IMR-90 (cell line): ENCODE results near the gene GDPD5. TPM values are rescaled to one million over a fixed set of nuclear protein-coding genes. Genes with fewer than 3 reads are reported as not detected.

Experiments
- ATAC-seq: fragments of 200-7000 bp; cut with Tn5 transposase; 2 replicates; pipeline ENCODE4 v1.9.1; 2020; ENCODE audit warnings: low read depth, mild to moderate bottlenecking, moderate library complexity
- BruUV-seq: library from RNA; stranded (reverse); fragments of 400-500 nt; replicated peaks from 2 replicates; lab custom pipeline; 2021; lab: Mats Ljungman, UMichigan
- CTCF ChIA-PET: fragments of 300-600 bp; formaldehyde crosslinking; extraction: SDS; loops from one replicate; lab custom pipeline; 2021; ENCODE audit warnings: antibody characterized with exemption; lab: Yijun Ruan, JAX
- POLR2A ChIA-PET: fragments of 300-600 bp; sonication (Branson Sonifier 250); formaldehyde crosslinking; loops from one replicate; lab custom pipeline; 2022; ENCODE audit warnings: antibody characterized with exemption; ENCODE audit not compliant: unreplicated experiment; lab: Charles Lee
- DNase-seq: peaks from one replicate; pipeline ENCODE4 v3.0.0; 2013
- H2AFZ ChIP-seq: replicated peaks from 2 replicates; pipeline ENCODE3; 2013; ENCODE audit warnings: low read length, mild to moderate bottlenecking; ENCODE audit not compliant: poor library complexity
- H2AK5ac ChIP-seq: 2 replicates; pipeline ENCODE4 v1.6.1; 2013; ENCODE audit warnings: low read depth, low read length, inconsistent platforms
- H2AK9ac ChIP-seq: replicated peaks from 2 replicates; pipeline ENCODE3; 2013; ENCODE audit warnings: mild to moderate bottlenecking, low read depth, low read length, moderate library complexity; ENCODE audit not compliant: poor library complexity
- H2BK120ac ChIP-seq: 2 replicates; pipeline ENCODE4 v1.6.1; 2013; ENCODE audit warnings: low read depth, low read length, inconsistent platforms
- H2BK15ac ChIP-seq: 3 replicates; pipeline ENCODE4 v1.6.1; 2013; ENCODE audit warnings: low read depth, low read length, inconsistent platforms
- H2BK20ac ChIP-seq: 2 replicates; pipeline ENCODE4 v1.6.1; 2013; ENCODE audit warnings: low read depth, mild to moderate bottlenecking, inconsistent platforms, low read length, moderate library complexity
- H2BK5ac ChIP-seq: 2 replicates; pipeline ENCODE4 v1.6.1; 2013; ENCODE audit warnings: mild to moderate bottlenecking, low read depth, low read length, inconsistent platforms; ENCODE audit not compliant: poor library complexity, severe bottlenecking
- H3K14ac ChIP-seq: replicated peaks from 2 replicates; pipeline ENCODE4 v1.6.1; 2013; ENCODE audit warnings: low read depth, low read length, inconsistent platforms
- H3K18ac ChIP-seq: 2 replicates; pipeline ENCODE4 v1.6.1; 2013; ENCODE audit warnings: low read depth, low read length, control low read depth
- H3K23ac ChIP-seq: 2 replicates; pipeline ENCODE4 v1.6.1; 2013; ENCODE audit warnings: low read depth, low read length, inconsistent platforms
- H3K27ac ChIP-seq: 2 replicates; pipeline ENCODE4 v1.5.1; 2013; ENCODE audit warnings: mild to moderate bottlenecking, control low read depth, low read length; ENCODE audit not compliant: insufficient read depth
- H3K27me3 ChIP-seq: 2 replicates; pipeline ENCODE4 v1.6.1; 2013; ENCODE audit warnings: low read length; ENCODE audit not compliant: control insufficient read depth, insufficient read depth
- H3K36me3 ChIP-seq: 2 replicates; pipeline ENCODE4 v1.6.1; 2013; ENCODE audit warnings: low read length, mixed read lengths; ENCODE audit not compliant: control insufficient read depth, insufficient read depth
- H3K4ac ChIP-seq: 2 replicates; pipeline ENCODE4 v1.6.1; 2013; ENCODE audit warnings: low read depth, low read length, inconsistent platforms
- H3K4me1 ChIP-seq: 2 replicates; pipeline ENCODE4 v1.6.1; 2013; ENCODE audit warnings: low read length, mixed read lengths; ENCODE audit not compliant: control insufficient read depth, insufficient read depth
- H3K4me2 ChIP-seq: 2 replicates; pipeline ENCODE4 v1.6.1; 2013; ENCODE audit warnings: low read depth, mild to moderate bottlenecking, control low read depth, low read length, moderate library complexity
- H3K4me3 ChIP-seq: 2 replicates; pipeline ENCODE4 v1.5.1; 2013; ENCODE audit warnings: low read depth, mild to moderate bottlenecking, control low read depth, low read length, moderate library complexity; ENCODE audit not compliant: insufficient read depth
- H3K56ac ChIP-seq: 2 replicates; pipeline ENCODE4 v1.6.1; 2013; ENCODE audit warnings: low read length, inconsistent platforms; ENCODE audit not compliant: insufficient read depth; ENCODE audit errors: extremely low read depth
- H3K79me1 ChIP-seq, 2 experiments: 2 replicates each; pipeline ENCODE4 v1.6.1; 2013; ENCODE audit warnings: low read length in 2 of 2, inconsistent platforms in 1 of 2, low read depth in 1 of 2
- H3K9ac ChIP-seq: 2 replicates; pipeline ENCODE4 v1.6.1; 2013; ENCODE audit warnings: low read depth, low read length, control low read depth
- H3K9me1 ChIP-seq: 2 replicates; pipeline ENCODE4 v1.6.1; 2013; ENCODE audit warnings: low read length, inconsistent platforms; ENCODE audit not compliant: insufficient read depth
- H3K9me3 ChIP-seq: 2 replicates; pipeline ENCODE4 v1.6.1; 2013; ENCODE audit warnings: low read length; ENCODE audit not compliant: control insufficient read depth, insufficient read depth
- H4K20me1 ChIP-seq: 2 replicates; pipeline ENCODE4 v1.6.1; 2013; ENCODE audit warnings: low read length, inconsistent platforms; ENCODE audit not compliant: insufficient read depth
- H4K5ac ChIP-seq: 2 replicates; pipeline ENCODE4 v1.6.1; 2013; ENCODE audit warnings: mild to moderate bottlenecking, low read depth, low read length, control low read depth
- H4K8ac ChIP-seq, 2 experiments: 2 replicates each; pipeline ENCODE4 v1.6.1; 2013; ENCODE audit warnings: low read depth in 2 of 2, low read length in 2 of 2, control low read depth in 1 of 2, inconsistent platforms in 1 of 2
- H4K91ac ChIP-seq: 2 replicates; pipeline ENCODE4 v1.6.1; 2013; ENCODE audit warnings: low read depth, low read length, inconsistent platforms; ENCODE audit not compliant: insufficient read depth
- BHLHE40 ChIP-seq: fragments of 150-350 bp; IDR thresholded peaks from 2 replicates; pipeline ENCODE4 v1.6.1; 2016; ENCODE audit warnings: mild to moderate bottlenecking, low read depth, low read length
- CEBPB ChIP-seq: IDR thresholded peaks from 2 replicates; pipeline ENCODE4 v1.6.1; 2012; ENCODE audit warnings: low read depth, low read length, improper control_type of control experiment
- FOS ChIP-seq: fragments of 150-350 bp; IDR thresholded peaks from 2 replicates; pipeline ENCODE4 v1.6.1; 2016; ENCODE audit warnings: low read depth, low read length
- MAFK ChIP-seq: IDR thresholded peaks from 2 replicates; pipeline ENCODE4 v1.6.1; 2012; ENCODE audit warnings: low read depth, low read length, improper control_type of control experiment
- MAZ ChIP-seq: IDR thresholded peaks from 2 replicates; pipeline ENCODE4 v1.6.1; 2012; ENCODE audit warnings: low read depth, mild to moderate bottlenecking, low read length, improper control_type of control experiment, moderate library complexity, borderline replicate concordance
- MXI1 ChIP-seq: IDR thresholded peaks from 2 replicates; pipeline ENCODE4 v1.6.1; 2012; ENCODE audit warnings: low read depth, mild to moderate bottlenecking, low read length, moderate library complexity, borderline replicate concordance
- NFE2L2 ChIP-seq: fragments of 150-350 bp; IDR thresholded peaks from 2 replicates; pipeline ENCODE4 v1.6.1; 2016; ENCODE audit warnings: low read depth, mild to moderate bottlenecking, low read length
- POLR2A ChIP-seq: IDR thresholded peaks from 2 replicates; pipeline ENCODE4 v1.6.1; 2012; ENCODE audit warnings: mild to moderate bottlenecking, low read depth, low read length
- RAD21 ChIP-seq: IDR thresholded peaks from 2 replicates; pipeline ENCODE4 v1.6.1; 2012; ENCODE audit warnings: low read length, improper control_type of control experiment
- RFX5 ChIP-seq: IDR thresholded peaks from 2 replicates; pipeline ENCODE4 v1.8.0; 2012; ENCODE audit warnings: low read depth, mild to moderate bottlenecking, low read length, moderate library complexity
- SMC3 ChIP-seq: fragments of 150-350 bp; IDR thresholded peaks from 2 replicates; pipeline ENCODE4 v1.6.1; 2016; ENCODE audit warnings: low read depth, mild to moderate bottlenecking, antibody characterized with exemption, low read length, moderate library complexity
- USF2 ChIP-seq: fragments of 150-350 bp; IDR thresholded peaks from 2 replicates; pipeline ENCODE4 v1.6.1; 2017; ENCODE audit warnings: mild to moderate bottlenecking, antibody characterized with exemption, low read length, low read depth
- WGBS, 2 experiments: methylation state at CpG; one replicate each; pipeline versions ENCODE4 v1.1.5 to v1.1.7; 2013; ENCODE audit warnings: missing lambda C conversion rate in 2 of 2; ENCODE audit not compliant: insufficient read length in 1 of 2; ENCODE audit errors: extremely low coverage in 2 of 2; 5-methylcytosine and 5-hydroxymethylcytosine counted together
- dilution Hi-C: fragments of 300-500 bp; cut with HindIII; formaldehyde crosslinking; loops from one replicate; pipeline ENCODE4 v1.14.3; 2018; ENCODE audit warnings: low sequenced_read_pairs; ENCODE audit not compliant: unreplicated experiment
- in situ Hi-C: fragments of 300-500 bp; cut with MboI; formaldehyde crosslinking; loops from 3 replicates; pipeline ENCODE4 v1.14.3; 2019; ENCODE audit warnings: low sequenced_read_pairs, inconsistent platforms, mixed read lengths
- intact Hi-C: fragments of 100-400 bp; cut with micrococcal nuclease; formaldehyde crosslinking; loops from 2 replicates; pipeline ENCODE4 v1.10.0; 2022
- polyA plus RNA-seq, 3 experiments: library from polyadenylated mRNA; depleted of rRNA; stranded (reverse); fragments of >200 nt; gene quantifications; 2 replicates each; pipeline ENCODE4 v1.2.3, GENCODE V29; 2012; ENCODE audit warnings: low replicate concordance in 1 of 3
- total RNA-seq: library from RNA; depleted of rRNA; stranded (reverse); fragments of >200 nt; gene quantifications from 2 replicates; pipeline ENCODE4 v1.2.3, GENCODE V29; 2012
- TF ChIP-seq, protein P1 (sequence below): conservative IDR thresholded peaks from 2 replicates; pipeline ENCODE4 v1.5.1; 2012; ENCODE audit warnings: mild to moderate bottlenecking, low read depth, low read length, improper control_type of control experiment
- TF ChIP-seq, protein P2 (sequence below): fragments of 150-350 bp; IDR thresholded peaks from 2 replicates; pipeline ENCODE4 v1.6.1; 2016; ENCODE audit warnings: low read depth, mild to moderate bottlenecking, low read length, moderate library complexity, borderline replicate concordance

Gene GDPD5
- total and polyA plus RNA-seq, 2 of the 4 experiments (the other 2 are of a cell fraction): 2.0 to 7.9 TPM

DNA sequence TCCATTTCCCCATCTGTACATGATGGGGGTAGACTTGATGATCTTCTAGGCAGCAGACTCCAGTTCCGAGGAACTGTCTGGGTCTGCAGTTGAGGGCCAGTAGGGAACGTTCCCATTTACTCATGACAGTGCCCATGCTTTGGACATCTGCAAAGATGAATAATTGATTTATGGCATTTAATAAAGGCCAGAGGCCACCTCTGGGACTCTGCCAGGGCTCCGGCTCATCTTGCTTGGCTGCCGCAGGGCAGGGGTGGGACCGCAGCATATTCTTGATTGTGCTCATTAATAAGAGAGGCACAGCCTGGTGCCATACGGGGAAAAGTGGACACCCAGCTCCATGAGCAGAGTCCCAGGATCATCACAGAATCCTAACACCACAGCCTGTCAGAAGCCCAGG is 64.6 kb downstream of the GDPD5 start:
- DNase-seq (no peak), ATAC-seq (no peak)
- no peak overlapping the region for H3K27ac ChIP-seq
- no peak overlapping the region for H3K14ac ChIP-seq
- ChIA-PET CTCF (no interaction called here), POLR2A (no interaction called here)
- whole genome bisulfite sequencing, 2 experiments: 90% methylated on average over 2 of the region's 6 CpGs; no CpG with 5 or more reads in 1 of the 2 experiments
- H2BK5ac ChIP-seq: no peak overlapping the region
- in situ Hi-C loops: no loop called here
- H3K9me3 ChIP-seq: no peaks in the 10 kb centered on the region
- no peaks in the 10 kb centered on the region for H3K36me3 ChIP-seq
- no peak overlapping the region for H3K4me3 ChIP-seq
- H3K79me1 ChIP-seq: no peaks in the 10 kb centered on the region
- H4K20me1 ChIP-seq: no peaks in the 10 kb centered on the region
- BruUV-seq: no TSS peak
- H2AFZ ChIP-seq: no peak overlapping the region
- no peak overlapping the region for H3K9ac ChIP-seq
- H2AK9ac ChIP-seq: no peak overlapping the region
- no peak overlapping the region for H4K8ac ChIP-seq
- no peak overlapping the region for H3K18ac ChIP-seq
- no peak overlapping the region for H2AK5ac ChIP-seq
- H4K91ac ChIP-seq: no peak overlapping the region
- H3K4ac ChIP-seq: no peak overlapping the region
- H3K27me3 ChIP-seq: no peaks in the 10 kb centered on the region
- H3K4me2 ChIP-seq: no peak overlapping the region
- dilution Hi-C loops: no loop called here
- TF ChIP-seq CEBPB (no peak), SMC3 (no peak), POLR2A (no peak), MAZ (no peak), BHLHE40 (no peak), MXI1 (no peak), FOS (no peak), MAFK (no peak), RAD21 (no peak), USF2 (no peak), NFE2L2 (no peak), RFX5 (no peak)
- TF ChIP-seq, protein P1, sequence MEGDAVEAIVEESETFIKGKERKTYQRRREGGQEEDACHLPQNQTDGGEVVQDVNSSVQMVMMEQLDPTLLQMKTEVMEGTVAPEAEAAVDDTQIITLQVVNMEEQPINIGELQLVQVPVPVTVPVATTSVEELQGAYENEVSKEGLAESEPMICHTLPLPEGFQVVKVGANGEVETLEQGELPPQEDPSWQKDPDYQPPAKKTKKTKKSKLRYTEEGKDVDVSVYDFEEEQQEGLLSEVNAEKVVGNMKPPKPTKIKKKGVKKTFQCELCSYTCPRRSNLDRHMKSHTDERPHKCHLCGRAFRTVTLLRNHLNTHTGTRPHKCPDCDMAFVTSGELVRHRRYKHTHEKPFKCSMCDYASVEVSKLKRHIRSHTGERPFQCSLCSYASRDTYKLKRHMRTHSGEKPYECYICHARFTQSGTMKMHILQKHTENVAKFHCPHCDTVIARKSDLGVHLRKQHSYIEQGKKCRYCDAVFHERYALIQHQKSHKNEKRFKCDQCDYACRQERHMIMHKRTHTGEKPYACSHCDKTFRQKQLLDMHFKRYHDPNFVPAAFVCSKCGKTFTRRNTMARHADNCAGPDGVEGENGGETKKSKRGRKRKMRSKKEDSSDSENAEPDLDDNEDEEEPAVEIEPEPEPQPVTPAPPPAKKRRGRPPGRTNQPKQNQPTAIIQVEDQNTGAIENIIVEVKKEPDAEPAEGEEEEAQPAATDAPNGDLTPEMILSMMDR: no peak
- TF ChIP-seq, protein P2, sequence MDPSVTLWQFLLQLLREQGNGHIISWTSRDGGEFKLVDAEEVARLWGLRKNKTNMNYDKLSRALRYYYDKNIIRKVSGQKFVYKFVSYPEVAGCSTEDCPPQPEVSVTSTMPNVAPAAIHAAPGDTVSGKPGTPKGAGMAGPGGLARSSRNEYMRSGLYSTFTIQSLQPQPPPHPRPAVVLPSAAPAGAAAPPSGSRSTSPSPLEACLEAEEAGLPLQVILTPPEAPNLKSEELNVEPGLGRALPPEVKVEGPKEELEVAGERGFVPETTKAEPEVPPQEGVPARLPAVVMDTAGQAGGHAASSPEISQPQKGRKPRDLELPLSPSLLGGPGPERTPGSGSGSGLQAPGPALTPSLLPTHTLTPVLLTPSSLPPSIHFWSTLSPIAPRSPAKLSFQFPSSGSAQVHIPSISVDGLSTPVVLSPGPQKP: no peak
- 0 out of 2 replicates have a peak, but pooled peaks cover 6% of the 10 kb centered on the region for H3K9me1 ChIP-seq
- no peak overlapping the region for H4K5ac ChIP-seq
- H3K4me1 ChIP-seq: peaks cover 6% of the 10 kb centered on the region
- H3K56ac ChIP-seq: no peak overlapping the region
- H2BK20ac ChIP-seq: no peak overlapping the region
- H2BK120ac ChIP-seq: no peak overlapping the region
- intact Hi-C loops: no loop called here
- no peak overlapping the region for H2BK15ac ChIP-seq
- no peak overlapping the region for H3K23ac ChIP-seq
